Astrocyte of the spinal cord (primary cell): ENCODE measurements around the gene BTRC.

Source experiments
- DNase-seq: peaks from one replicate; pipeline ENCODE4 v3.0.0; 2011; ENCODE audit warnings: low read depth, low spot score
- H3K4me3 ChIP-seq: 2 replicates; pipeline ENCODE4 v1.5.1; 2011; ENCODE audit warnings: low read depth, mild to moderate bottlenecking, low read length, moderate library complexity
- CTCF ChIP-seq: IDR thresholded peaks from 2 replicates; pipeline ENCODE4 v1.5.1; 2012; ENCODE audit warnings: low read depth, mild to moderate bottlenecking, low read length, inconsistent platforms
- in situ Hi-C: cut with HindIII; loops from 2 replicates; pipeline ENCODE4 v1.10.0; 2017; ENCODE audit warnings: low sequenced_read_pairs

The BTRC gene

GRCh38 chr10:101525848-101526247 lies 171.9 kb downstream of the BTRC start:
- H3K4me3 ChIP-seq, result no peak overlapping the region
- no peak for DNase-seq
- in situ Hi-C loops, result no loop called here
- TF ChIP-seq CTCF, result no peak

- no peak for DNase-seq
- in situ Hi-C loops, result no loop called here
- no peak for TF ChIP-seq CTCF
- no peak overlapping the region for H3K4me3 ChIP-seq
Measured at GRCh38 chr10:101529207-101529606, 175.2 kb downstream of the BTRC start.

GRCh38 chr10:101529725-101530553 lies 176.0 kb downstream of the BTRC start:
- no peak for TF ChIP-seq CTCF
- H3K4me3 ChIP-seq, result no peak overlapping the region
- no peak for DNase-seq
- in situ Hi-C loops, result no loop called here

- DNase-seq, result no peak
- no peak for TF ChIP-seq CTCF
- H3K4me3 ChIP-seq, result no peak overlapping the region
- in situ Hi-C loops, result no loop called here
Measured at GRCh38 chr10:101535949-101536348, 182.0 kb downstream of the BTRC start.

- H3K4me3 ChIP-seq, result no peak overlapping the region
- peak; percentile 48 for TF ChIP-seq CTCF
- DNase-seq, result no peak
- in situ Hi-C loops, result no loop called here
Measured at GRCh38 chr10:101536800-101537199, 182.8 kb downstream of the BTRC start.

GRCh38 chr10:101538446-101538845 lies 184.5 kb downstream of the BTRC start:
- DNase-seq, result no peak
- in situ Hi-C loops, result no loop called here
- no peak for TF ChIP-seq CTCF
- H3K4me3 ChIP-seq, result no peak overlapping the region

- no peak for DNase-seq
- no peak for TF ChIP-seq CTCF
- no peak overlapping the region for H3K4me3 ChIP-seq
- in situ Hi-C loops, result no loop called here
Measured at GRCh38 chr10:101545898-101546297, 191.9 kb downstream of the BTRC start.
